Stimulated activated CD4-positive, alpha-beta T cell treated with anti-CD3 and anti-CD28 coated beads, TNF-alpha, amount 100 ng/mL, for 24 hours (primary cell): Measurements from ENCODE around the gene LYRM4.

Experiments
- DNase-seq, 3 experiments: peaks; one replicate each; pipeline ENCODE4 v3.0.0-alpha.2; 2020; ENCODE audit warnings: low read depth in 3 of 3

Gene LYRM4

GRCh38 chr6:5099537-5099936 is 161.2 kb downstream of the LYRM4 start:
- DNase-seq = no peak

DNA sequence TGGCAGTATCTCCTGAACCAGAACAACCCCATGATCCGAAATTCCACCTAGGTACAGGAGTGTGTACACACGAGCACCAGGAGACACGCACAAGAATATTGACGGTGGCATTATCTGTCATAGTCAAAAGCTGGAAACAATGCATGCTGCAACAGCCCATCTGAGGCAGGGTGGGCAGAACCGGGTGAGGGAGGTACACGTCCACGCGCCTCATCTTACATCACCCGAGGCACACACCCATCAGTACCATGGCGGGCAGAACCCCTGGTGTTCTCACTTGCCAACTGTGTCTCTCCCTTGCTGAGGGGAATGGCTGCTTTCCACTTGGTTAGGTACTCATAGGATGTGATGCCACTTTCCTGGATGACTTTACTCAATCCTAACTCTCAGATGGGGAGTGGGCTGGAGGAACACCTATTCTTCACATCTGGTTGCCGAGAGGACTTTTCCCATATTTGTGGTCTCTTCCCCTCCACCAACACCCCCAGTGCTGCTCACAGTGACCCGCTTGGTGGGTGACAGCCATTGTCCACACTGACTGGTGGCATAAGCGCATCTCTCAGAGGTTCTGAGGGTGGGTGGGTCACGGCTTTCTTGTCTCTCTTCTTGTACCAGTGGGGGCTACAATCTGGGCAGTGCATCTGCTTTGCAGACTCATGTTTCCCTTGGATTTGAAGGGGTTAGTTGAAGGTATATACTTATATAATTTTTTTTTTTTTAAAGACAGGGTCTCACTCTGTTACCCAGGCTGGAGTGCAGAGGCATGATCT is 162.1 kb downstream of the LYRM4 start:
- DNase-seq = no peak

DNA sequence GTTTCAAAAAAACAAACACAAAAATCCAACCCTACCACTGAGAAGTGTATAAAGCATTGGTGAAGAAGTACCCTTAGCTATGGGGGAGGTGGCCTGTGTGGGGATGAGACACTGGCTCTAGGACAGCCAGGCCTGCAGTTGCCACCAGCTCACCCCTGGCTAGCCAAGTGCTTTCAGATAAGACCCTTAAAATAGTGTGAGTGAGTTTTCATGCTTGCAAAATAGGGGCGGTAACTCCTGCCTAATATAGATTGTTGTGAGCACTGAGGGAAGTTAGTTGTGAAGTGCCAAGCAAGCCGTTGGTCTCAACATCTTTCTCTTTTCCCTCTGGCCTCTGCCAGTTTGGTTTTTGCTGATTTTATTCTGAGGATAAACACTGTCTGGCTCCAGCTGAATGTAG is 164.3 kb downstream of the LYRM4 start:
- no peak for DNase-seq

DNA sequence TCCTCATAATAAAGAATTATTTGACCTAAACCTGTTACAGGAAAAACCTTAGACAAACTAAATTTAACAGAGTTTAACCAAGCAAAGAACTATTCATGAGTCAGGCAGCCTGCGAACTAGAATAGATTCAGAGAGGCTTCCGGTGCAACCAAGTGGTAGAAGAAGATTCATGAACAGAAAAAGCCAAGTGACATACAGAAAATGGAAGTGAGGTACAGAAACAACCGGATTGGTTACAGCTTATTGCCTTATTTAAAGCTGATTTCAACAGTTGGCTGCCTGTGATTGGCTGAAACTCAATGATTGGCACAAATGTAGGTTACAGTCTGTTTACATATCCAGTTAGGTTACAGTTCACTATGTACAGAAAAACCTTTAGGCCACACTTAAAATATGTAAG is 165.5 kb downstream of the LYRM4 start:
- DNase-seq = no peak

GRCh38 chr6:5094327-5094726 is 166.4 kb downstream of the LYRM4 start:
- no peak for DNase-seq

DNA sequence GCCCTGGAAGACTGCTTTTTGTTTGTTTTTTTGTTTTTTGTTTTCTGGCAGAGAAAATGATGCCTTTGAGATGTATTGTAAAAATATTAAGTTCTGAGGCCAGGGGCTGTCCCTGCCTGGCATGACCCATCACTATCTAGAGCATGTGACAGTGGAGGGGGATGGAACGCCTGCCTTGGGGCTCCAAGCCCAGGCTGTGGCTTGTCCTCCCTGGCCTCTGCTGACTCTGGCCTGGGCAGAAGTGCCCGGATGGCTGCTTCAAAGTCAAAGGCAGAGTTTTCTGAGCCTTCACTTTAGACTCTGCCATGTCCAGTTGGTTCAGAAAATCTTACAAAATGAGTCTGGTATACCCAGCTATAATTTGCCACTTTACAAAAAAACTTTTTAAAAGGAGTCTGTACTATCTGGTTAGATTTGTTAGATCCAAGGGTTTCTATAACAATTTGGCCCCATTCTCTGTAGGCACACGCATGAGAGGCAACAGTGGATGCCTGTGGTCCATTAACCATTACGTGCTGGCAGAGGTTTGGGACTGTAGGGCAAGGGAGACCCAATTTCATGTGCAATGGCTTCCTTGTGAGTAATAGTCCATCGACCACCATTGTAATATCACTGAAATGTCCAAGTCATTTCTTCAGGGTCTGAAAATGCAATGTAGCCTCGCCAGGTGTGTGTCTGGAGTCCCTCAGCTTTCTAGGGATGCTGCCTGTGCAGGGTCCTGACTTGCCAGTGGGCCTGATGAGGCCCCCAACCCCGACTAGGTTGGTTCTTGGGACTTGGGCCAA is 167.3 kb downstream of the LYRM4 start:
- DNase-seq = no peak

- no peak for DNase-seq
Observed at GRCh38 chr6:5091210-5092069, 169.3 kb downstream of the LYRM4 start.

GRCh38 chr6:5090603-5091002 is 170.1 kb downstream of the LYRM4 start:
- no peak for DNase-seq

- no peak for DNase-seq
Observed at GRCh38 chr6:5089481-5090438, 171.0 kb downstream of the LYRM4 start.

GRCh38 chr6:5088780-5089179 is 172.0 kb downstream of the LYRM4 start:
- no peak for DNase-seq

GRCh38 chr6:5087389-5087788 is 173.4 kb downstream of the LYRM4 start:
- no peak for DNase-seq

DNA sequence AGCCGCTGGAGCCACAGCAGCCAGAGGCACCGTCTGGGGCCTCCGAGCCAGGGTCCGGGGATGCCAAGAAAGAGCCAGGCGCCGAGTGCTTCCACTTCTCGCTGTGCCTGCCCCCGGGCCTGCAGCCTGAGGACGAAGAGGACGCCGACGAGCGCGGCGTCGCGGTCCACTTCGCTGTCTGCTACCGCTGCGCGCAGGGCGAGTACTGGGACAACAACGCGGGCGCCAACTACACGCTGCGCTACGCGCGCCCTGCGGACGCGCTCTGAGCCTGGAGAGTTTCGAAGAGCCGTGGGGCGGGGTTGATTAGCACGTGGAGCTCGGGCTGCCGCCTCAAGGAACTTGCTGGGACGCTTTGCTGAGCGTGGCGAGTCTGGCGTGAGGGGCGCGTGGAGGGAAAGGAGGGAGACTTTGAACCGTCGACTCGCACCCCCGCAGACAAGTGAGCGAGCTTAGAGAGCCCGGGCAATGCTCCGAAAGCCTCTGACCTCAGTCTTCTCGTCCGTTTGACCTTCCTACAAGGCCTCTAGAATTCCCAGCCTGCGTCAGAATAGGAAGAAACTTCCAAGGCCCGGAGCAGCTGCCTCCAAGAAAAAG is 174.4 kb downstream of the LYRM4 start:
- DNase-seq = no peak

- no peak for DNase-seq
Observed at GRCh38 chr6:5085648-5086293, 175.0 kb downstream of the LYRM4 start.

DNA sequence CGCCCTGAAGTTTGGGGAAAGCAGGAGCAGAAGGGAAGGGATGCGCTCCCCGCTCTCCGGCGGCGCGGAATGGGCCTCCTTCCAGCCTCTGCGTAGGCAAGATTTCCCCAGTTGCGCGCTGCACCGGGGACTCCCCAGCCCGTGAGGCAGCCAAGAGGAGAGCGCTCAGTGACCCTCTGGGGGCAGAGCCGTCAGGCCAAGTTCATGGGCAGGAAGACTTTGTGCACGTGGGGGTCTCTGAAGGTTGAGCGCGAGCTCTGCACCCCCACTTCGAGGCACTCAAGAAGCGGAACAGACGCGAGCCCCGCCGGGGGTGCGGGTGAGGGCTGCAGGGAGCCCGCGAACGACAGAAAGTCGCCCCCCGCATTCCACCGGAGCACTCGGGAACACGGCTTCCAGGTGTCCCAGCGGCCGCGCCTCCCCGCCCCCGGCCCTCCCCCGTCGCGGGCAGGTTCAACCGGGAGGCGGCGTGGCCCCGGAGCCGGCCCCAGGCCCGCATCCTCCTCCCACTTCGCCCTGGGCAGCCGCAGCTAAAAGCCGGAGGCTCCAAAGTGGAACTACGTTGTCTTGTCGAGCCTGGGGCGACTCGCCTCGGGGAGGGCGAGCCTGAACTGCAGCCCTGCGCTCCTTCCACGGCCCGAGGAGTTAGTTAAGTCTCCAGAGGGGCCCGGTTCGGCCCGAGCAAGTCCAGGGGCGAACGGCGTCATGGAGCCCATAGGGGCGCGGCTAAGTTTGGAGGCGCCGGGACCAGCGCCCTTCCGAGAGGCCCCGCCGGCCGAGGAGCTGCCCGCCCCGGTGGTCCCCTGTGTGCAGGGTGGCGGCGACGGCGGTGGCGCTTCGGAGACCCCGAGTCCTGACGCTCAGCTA is 175.7 kb downstream of the LYRM4 start, which contains the start of gene PPP1R3G:
Gene PPP1R3G (plus strand): TSS at position 561 of the 867 bp plus-strand sequence. CDS start 145 bp downstream, at position 706.
- peak in 1 of 3 experiments; percentile 18 for DNase-seq

DNA sequence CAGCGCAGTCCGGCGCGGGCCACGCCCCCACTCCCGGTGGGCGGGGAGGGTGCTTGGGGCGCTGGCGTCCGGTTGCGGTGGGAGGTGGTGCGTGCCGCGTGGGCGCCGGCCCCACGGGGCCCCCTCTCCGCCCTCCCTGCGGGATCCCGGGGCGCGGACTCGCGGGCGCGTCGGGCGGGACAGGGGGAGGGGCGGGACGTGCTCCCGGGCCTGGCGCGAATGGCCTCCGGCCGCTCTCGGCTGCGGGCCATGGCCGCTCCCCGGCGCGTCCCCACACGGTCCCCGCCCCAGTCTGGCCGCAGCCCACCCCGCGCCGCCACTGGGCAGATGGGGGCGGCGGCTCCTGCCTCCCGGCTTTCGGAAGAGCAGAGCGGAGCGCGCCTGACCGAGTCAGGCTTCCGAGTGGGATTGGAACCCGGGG is 176.4 kb downstream of the LYRM4 start:
- DNase-seq = no peak

DNA sequence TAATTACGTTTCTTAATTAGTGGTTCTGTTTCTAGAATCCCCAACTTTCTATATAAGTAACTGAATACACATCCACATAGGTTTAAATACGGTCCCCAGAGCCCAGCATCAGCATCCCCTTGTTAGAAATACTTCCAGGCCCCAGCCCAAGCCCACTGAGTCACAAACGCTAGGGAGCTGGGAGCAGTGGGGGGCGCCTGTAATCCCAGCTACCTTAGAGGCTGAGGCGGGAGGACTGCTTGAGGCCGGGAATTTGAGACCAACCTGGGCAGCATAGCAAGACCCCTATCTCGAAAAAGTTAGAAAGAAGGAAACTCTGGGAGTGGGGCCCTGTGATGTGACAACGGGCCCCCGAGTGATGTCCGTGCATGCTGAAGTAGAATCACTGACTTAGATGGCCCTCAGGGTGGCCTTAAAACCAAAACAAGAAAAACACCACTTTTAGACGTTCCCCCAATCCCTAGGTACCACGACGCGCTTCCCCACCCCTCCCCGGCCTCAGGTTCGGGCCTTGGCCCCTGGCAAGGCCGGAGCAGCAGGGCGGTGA is 176.9 kb downstream of the LYRM4 start:
- no peak for DNase-seq

DNA sequence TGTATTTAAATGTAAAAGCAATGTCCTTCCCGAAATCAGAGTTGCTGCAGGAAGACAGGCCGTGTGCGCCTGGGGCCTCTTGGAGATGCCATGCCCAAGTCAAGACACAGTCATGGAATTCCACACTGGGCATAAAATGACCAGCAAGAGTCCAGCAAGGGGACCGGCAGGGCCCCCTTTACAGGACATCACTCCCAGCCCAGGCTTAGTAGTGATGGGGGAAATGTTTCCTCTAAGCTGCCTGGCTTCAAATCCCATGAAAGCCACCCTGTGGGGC is 177.5 kb downstream of the LYRM4 start:
- no peak for DNase-seq

- no peak for DNase-seq
Observed at GRCh38 chr6:5082487-5083306, 178.1 kb downstream of the LYRM4 start.
